GM21360 (cell line): ENCODE data around the gene GNB1L.
"Not testable (repeated sequence)": the region's sequence is repeated elsewhere in the genome, so short reads cannot be mapped to it uniquely, and the experiment has no call there.

Experiments used
- ATAC-seq: cut with Tn5 transposase; IDR thresholded peaks from one replicate; pipeline ENCODE4 v1.9.1; 2021; ENCODE audit warnings: mild to moderate bottlenecking, moderate library complexity; ENCODE audit not compliant: unreplicated experiment

Gene GNB1L

GRCh38 chr22:19784384-19785175 is 70.1 kb downstream of the GNB1L start:
- no peak for ATAC-seq

- no peak for ATAC-seq
Observed at GRCh38 chr22:19783586-19784383, 70.9 kb downstream of the GNB1L start.

- ATAC-seq, result no peak
Observed at GRCh38 chr22:19782533-19782932, 72.1 kb downstream of the GNB1L start.

- no peak for ATAC-seq
Observed at GRCh38 chr22:19779685-19780268, 74.9 kb downstream of the GNB1L start.

- ATAC-seq, result no peak
Observed at GRCh38 chr22:19779011-19779421, 75.7 kb downstream of the GNB1L start.

DNA sequence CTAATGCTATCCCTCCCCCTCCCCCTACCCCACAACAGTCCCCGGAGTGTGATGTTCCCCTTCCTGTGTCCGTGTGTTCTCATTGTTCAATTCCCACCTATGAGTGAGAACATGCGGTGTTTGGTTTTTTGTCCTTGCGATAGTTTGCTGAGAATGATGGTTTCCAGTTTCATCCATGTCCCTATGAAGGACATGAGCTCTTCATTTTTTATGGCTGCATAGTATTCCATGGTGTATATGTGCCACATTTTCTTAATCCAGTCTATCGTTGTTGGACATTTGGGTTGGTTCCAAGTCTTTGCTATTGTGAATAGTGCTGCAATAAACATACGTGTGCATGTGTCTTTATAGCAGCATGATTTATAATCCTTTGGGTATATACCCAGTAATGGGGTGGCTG is 77.5 kb downstream of the GNB1L start:
- ATAC-seq, result not testable (repeated sequence)

- no peak for ATAC-seq
Observed at GRCh38 chr22:19776433-19777031, 78.1 kb downstream of the GNB1L start.

DNA sequence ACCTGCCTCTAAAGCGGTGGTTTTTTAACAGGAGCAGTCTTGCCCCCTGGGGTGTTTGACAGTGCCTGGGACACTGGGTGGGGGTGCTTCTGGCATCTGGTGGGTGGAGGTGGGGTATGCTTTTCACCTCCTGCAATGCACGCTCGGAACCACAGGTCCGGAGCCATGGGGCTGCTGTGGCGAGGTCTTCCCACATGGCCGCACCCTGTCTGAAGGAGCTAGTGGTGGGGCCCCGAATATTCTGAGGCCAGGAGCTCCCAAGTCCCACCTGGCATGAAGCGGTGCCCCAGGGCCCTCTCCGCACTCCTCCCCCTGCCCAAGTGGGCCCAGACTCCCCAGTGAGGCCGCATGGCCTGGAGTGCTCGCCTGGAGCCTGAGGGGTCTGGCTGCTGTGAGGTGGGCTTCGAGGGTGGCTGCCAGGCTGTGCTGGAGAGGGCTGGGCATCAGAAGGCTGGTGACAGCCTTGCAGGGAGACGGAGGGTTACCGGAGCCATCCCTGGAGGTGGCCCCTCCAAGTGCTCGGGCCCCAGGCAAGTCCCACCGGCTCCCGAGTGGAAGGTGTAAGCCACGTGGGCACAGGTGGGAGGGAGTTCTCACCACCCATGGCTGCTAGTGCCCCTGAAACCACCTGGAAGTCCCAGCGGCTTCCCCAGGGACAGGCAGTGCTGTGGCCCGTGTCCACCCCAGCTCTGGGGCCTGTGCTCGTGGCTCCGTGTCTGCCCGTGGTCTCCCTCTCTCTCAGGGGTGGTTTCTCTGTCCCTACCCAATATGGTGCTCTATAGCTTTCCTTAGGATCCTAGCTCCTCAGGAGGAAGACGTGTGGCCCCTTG is 79.0 kb downstream of the GNB1L start:
- ATAC-seq, result no peak

- no peak for ATAC-seq
Observed at GRCh38 chr22:19774628-19775027, 80.0 kb downstream of the GNB1L start.

DNA sequence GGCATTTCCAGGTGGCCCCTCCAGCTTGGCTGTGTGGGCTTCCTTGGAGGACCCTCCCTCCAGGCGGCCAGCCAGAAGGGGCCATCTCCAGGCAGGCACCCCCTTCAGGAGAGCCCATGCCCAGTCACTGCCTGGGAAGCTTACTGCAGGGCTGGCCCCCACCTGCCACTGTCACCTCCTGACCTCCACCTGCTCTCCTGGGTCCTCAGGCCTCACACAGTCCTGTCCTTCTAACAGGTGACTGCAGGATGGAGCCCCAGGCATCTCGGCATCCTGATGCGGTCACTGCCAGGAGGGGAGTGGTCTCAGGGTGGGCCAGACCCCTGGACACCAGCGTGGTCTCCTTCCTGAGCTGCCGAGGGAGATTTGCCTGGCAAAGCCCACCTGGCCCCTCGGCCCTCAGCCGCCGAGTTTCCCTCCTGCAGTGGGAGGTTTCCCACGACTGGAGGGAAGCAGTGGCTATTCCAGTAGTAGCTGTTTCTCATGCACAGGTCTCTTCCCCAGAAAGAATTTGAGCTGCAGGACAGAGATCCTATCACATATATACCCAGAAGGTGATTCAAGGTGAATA is 81.1 kb downstream of the GNB1L start:
- ATAC-seq, result no peak

DNA sequence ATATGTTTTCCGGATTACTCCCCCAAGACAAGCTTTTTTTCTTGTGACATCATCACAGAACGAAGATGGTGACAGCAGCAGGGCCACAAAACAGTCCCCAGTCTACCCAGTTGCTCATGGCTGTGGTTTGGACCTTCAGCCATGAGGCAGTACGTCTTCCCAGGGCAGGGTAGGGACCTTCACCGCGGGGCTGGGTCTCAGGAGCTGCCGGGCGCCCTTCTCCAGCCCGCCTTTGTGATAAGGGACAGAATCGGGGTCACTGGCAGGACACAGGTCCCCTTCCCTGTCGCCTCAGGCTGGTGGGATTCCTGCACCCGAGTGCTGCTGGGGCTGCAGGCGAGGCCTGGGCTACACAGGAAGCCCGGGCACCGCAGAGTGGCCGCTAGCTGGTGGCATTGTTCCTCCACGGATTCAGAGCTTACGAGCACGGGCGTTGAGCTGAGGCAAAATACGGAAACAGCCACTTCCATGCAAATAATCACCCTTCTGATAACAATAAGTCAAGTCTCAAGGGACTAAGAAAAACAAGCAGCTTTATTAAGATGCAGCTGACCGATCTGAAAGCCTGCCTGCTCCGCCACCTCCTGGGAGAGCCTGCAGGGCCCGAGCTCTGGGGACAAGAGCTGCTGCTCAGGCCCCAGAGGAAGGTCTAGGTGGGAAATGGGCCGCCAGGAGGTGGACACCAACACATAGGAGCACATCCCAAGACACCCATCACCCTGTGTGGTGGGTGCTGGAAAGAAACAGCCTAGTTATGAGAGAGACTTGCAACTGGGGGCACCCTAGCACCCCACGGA is 81.8 kb downstream of the GNB1L start:
- ATAC-seq, result peak; percentile 74

DNA sequence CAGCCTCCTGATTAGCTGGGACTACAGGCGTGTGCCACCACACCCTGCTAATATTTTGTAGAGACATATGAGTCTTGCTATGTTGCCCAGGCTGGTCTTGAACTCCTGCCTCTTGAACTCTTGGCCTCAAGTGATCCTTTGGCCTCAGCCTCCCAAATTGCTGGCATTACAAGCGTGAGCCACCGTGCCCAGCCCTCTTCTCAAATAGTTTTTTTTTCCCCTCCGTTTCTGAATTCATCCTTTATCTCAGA is 82.3 kb downstream of the GNB1L start:
- no peak for ATAC-seq

GRCh38 chr22:19770349-19771220 is 84.1 kb downstream of the GNB1L start:
- no peak for ATAC-seq

- no peak for ATAC-seq
Observed at GRCh38 chr22:19769393-19769715, 85.3 kb downstream of the GNB1L start.

- no peak for ATAC-seq
Observed at GRCh38 chr22:19767427-19768341, 87.0 kb downstream of the GNB1L start.

- ATAC-seq, result no peak
Observed at GRCh38 chr22:19766511-19767426, 87.9 kb downstream of the GNB1L start.

DNA sequence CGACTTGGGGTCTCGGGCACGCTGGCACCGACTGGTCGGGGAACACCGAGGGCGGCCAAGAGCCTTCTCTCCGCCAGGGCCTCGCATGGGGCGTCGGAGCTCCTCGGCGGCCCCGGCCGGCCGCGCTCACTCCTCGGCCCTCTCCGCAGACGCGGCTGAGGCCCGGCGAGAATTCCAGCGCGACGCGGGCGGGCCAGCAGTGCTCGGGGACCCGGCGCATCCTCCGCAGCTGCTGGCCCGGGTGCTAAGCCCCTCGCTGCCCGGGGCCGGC is 88.5 kb downstream of the GNB1L start:
- no peak for ATAC-seq
